Glutamatergic neuron (in vitro differentiated cells): ENCODE data around the gene PRPF31. TPM values are rescaled to one million over a fixed set of nuclear protein-coding genes. Genes with fewer than 3 reads are reported as not detected.

Source experiments
- DNase-seq: peaks from one replicate; pipeline ENCODE4 v3.0.0; 2022
- H3K27ac Mint-ChIP-seq: one replicate; pipeline ENCODE4 v1.8.0; 2020; ENCODE audit warnings: mild to moderate bottlenecking, mixed read lengths, inconsistent platforms; ENCODE audit not compliant: unreplicated experiment
- H3K27me3 Mint-ChIP-seq: one replicate; pipeline ENCODE4 v1.8.0; 2020; ENCODE audit warnings: mild to moderate bottlenecking, moderate library complexity, mixed read lengths, inconsistent platforms; ENCODE audit not compliant: unreplicated experiment
- H3K36me3 Mint-ChIP-seq: one replicate; pipeline ENCODE4 v1.8.0; 2020; ENCODE audit warnings: mild to moderate bottlenecking, mixed read lengths, inconsistent platforms; ENCODE audit not compliant: unreplicated experiment
- H3K4me1 Mint-ChIP-seq: one replicate; pipeline ENCODE4 v1.8.0; 2020; ENCODE audit warnings: mild to moderate bottlenecking, low read depth, mixed read lengths, inconsistent platforms; ENCODE audit not compliant: unreplicated experiment
- H3K4me3 Mint-ChIP-seq: one replicate; pipeline ENCODE4 v1.8.0; 2020; ENCODE audit warnings: mild to moderate bottlenecking, mixed read lengths, inconsistent platforms; ENCODE audit not compliant: unreplicated experiment
- H3K9me3 Mint-ChIP-seq: one replicate; pipeline ENCODE4 v1.8.0; 2020; ENCODE audit warnings: mild to moderate bottlenecking, moderate library complexity, mixed read lengths, inconsistent platforms; ENCODE audit not compliant: unreplicated experiment
- CTCF ChIP-seq: fragments of 200-600 bp; sonication (generic); IDR thresholded peaks from one replicate; pipeline ENCODE4 v1.5.0; 2021; ENCODE audit not compliant: partially characterized antibody, unreplicated experiment
- total RNA-seq: library from RNA; stranded (reverse); fragmentation: NEBNext Ultra II Directional; extraction: Animal tissue kit (Norgen Biotek cat#: 25700); gene quantifications from one replicate; pipeline ENCODE4 v1.2.1, GENCODE V29; 2021; ENCODE audit not compliant: unreplicated experiment

Gene PRPF31
- total RNA-seq, 1 donor from 2014 or later = 55.5 TPM

GRCh38 chr19:54125713-54126112 lies 10.2 kb downstream of the PRPF31 start:
- Mint-ChIP-seq H3K4me1 (no peaks in the 10 kb centered on the region), H3K27me3 (peaks cover 1% of the 10 kb centered on the region), H3K27ac (no peak overlapping the region), H3K9me3 (no peaks in the 10 kb centered on the region), H3K36me3 (no peaks in the 10 kb centered on the region), H3K4me3 (no peak overlapping the region)
- DNase-seq = no peak
- TF ChIP-seq CTCF = no peak

DNA sequence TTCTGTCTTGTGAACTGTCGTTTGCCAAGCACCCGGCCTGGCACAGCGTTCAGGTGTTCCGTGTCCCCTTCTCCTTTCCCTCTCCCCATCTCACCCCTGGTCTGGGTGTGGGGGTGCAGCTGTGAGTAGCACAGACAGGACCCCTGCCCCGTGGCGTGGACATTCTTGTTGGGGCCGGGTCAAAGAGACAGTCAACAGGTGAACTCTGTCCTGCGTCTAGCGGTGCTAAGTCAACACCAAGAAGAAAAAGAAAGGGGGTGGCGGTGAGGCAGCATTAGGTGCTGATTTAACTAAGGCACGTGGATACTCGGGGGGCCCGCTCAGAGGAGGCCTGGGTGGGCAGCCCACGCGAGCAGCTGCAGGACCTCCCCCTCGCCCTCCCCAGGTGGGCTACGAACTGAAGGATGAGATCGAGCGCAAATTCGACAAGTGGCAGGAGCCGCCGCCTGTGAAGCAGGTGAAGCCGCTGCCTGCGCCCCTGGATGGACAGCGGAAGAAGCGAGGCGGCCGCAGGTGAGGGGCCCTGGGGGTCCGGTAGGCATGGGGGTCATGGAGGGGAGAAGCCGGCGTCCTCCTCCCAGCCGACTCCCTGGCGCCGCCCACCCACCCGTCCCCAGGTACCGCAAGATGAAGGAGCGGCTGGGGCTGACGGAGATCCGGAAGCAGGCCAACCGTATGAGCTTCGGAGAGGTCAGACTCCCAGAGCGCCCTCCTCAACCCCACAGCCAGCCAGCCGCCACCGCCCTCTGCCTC lies 12.3 kb downstream of the PRPF31 start:
- no peaks in the 10 kb centered on the region for H3K36me3 Mint-ChIP-seq
- TF ChIP-seq CTCF = no peak
- H3K27me3 Mint-ChIP-seq = peaks cover under 1% of the 10 kb centered on the region

DNA sequence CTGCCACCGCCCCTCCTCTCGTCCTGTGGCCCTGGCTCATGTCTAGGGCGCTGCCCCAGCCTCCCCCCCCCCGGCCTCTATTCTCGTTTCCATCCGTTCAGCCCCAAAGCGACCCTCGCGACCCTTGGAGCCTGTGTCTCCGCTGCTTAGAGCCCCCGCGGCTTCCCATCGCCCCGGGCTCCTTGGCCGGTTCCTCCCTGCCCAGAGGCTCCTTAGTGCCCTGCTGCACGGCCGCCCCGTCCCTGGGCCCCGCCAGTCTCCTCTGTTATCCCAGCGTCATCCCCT lies 12.8 kb downstream of the PRPF31 start:
- no peak for TF ChIP-seq CTCF
- H3K4me3 Mint-ChIP-seq = no peak overlapping the region
- no peak for DNase-seq
- no peaks in the 10 kb centered on the region for H3K36me3 Mint-ChIP-seq
- H3K9me3 Mint-ChIP-seq = no peaks in the 10 kb centered on the region
- H3K27me3 Mint-ChIP-seq = no peaks in the 10 kb centered on the region
- no peak overlapping the region for H3K27ac Mint-ChIP-seq
- H3K4me1 Mint-ChIP-seq = no peaks in the 10 kb centered on the region

More for the DNA sequence above, 12.3 kb downstream of the PRPF31 start:
- no peaks in the 10 kb centered on the region for H3K9me3 Mint-ChIP-seq
- H3K27ac Mint-ChIP-seq = no peak overlapping the region
- H3K4me1 Mint-ChIP-seq = no peaks in the 10 kb centered on the region
- DNase-seq = no peak
- no peak overlapping the region for H3K4me3 Mint-ChIP-seq

DNA sequence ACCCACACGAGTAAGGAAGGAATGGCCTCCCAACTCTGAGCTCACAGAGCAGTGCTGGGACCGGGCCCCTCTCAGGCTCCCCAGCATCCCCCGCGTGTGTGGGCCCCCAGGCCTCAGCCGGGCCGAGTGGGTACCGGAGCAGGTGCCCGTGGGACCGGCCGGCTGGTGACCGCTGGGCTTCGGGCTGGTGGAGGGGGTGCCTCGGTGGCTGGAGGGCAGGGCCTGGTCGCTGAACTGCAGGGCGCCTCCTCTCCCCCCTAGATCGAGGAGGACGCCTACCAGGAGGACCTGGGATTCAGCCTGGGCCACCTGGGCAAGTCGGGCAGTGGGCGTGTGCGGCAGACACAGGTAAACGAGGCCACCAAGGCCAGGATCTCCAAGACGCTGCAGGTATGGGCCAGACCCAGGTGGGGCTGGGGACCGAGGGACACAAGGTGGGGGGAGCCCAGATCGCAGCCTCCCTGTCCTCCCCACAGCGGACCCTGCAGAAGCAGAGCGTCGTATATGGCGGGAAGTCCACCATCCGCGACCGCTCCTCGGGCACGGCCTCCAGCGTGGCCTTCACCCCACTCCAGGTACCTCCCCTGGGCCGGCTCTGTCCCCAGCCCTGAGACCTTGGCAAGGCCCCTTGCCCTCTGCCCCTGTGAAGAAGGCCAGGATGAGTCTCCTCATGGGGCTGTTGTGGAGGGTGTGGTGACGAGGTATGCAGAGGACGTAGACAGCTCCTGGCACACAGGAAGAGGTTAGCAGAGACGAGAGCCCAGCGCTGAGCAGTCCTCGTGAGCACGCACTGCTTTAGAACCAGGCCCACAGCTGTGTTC lies 13.5 kb downstream of the PRPF31 start:
- Mint-ChIP-seq H3K4me1 (no peaks in the 10 kb centered on the region), H3K9me3 (no peaks in the 10 kb centered on the region), H3K27me3 (no peaks in the 10 kb centered on the region), H3K4me3 (no peak overlapping the region), H3K36me3 (no peaks in the 10 kb centered on the region), H3K27ac (no peak overlapping the region)
- DNase-seq = no peak
- no peak for TF ChIP-seq CTCF

GRCh38 chr19:54129617-54129996 lies 14.1 kb downstream of the PRPF31 start:
- DNase-seq = no peak
- H3K9me3 Mint-ChIP-seq = peaks cover 5% of the 10 kb centered on the region
- H3K4me3 Mint-ChIP-seq = no peak overlapping the region
- H3K27me3 Mint-ChIP-seq = peaks cover 4% of the 10 kb centered on the region
- TF ChIP-seq CTCF = no peak
- H3K36me3 Mint-ChIP-seq = no peaks in the 10 kb centered on the region
- no peaks in the 10 kb centered on the region for H3K4me1 Mint-ChIP-seq
- H3K27ac Mint-ChIP-seq = no peak overlapping the region
